ENCODE measurements around the gene CDC42EP2. TPM values are rescaled to one million over a fixed set of nuclear protein-coding genes. Genes with fewer than 3 reads are reported as not detected.

The CDC42EP2 gene
- polyA plus RNA-seq, 1 of the 3 experiments (the other 2 are of a cell fraction), result 8.1 TPM

- no peaks in the 10 kb centered on the region for H3K27me3 ChIP-seq (ENCODE audit: insufficient read depth)
- peak overlapping the region in 1 of 2 experiments; percentile 36; a peak in 1 of 4 replicates for H3K27ac ChIP-seq (ENCODE audit: low read depth in 2 of 2, low read length in 1 of 2)
- ChIA-PET CTCF (interaction anchor here (1.1 to 37.6 kb wide), 5 partner anchors 8 to 92 kb away, joined by 3 to 1118 read pairs (median 4); partner anchors contain the start of genes CDC42EP2 and DPF2), POLR2A (interaction anchor here (1.4 kb wide), 1 partner anchor 8 kb away, joined by 6 read pairs; no protein-coding TSS in a partner anchor)
- H3K4me3 ChIP-seq (ENCODE audit: low read depth in 2 of 2, low read length in 1 of 2), result no peak overlapping the region
- TF ChIP-seq NFIC (IDR thresholded peaks at IDR 0.05; ENCODE audit: borderline replicate concordance) (no peak), GABPA (IDR thresholded peaks at IDR 0.05; ENCODE audit: low read depth) (no peak), POLR2AphosphoS5 (IDR thresholded peaks at IDR 0.05; ENCODE audit: low read depth, low read length) (no peak), EP300 (IDR thresholded peaks at IDR 0.05; ENCODE audit: borderline replicate concordance in 1 of 2, low read depth in 1 of 2, low read length in 1 of 2) (no peak), REST (IDR thresholded peaks at IDR 0.05; ENCODE audit: low read depth, low read length) (no peak)
- H2AFZ ChIP-seq (ENCODE audit: low read depth), result no peak overlapping the region
- 89% methylated on average over 11 of the region's 12 CpGs for WGBS (ENCODE audit: low lambda C conversion rate)
- H3K36me3 ChIP-seq (replicated peaks in 1 of 2; ENCODE audit: control insufficient read depth in 1 of 2, insufficient read depth in 2 of 2, low read length in 1 of 2), result peaks cover 15 to 29% of the 10 kb centered on the region in 2 experiments
- no peak for DNase-seq
- no peak overlapping the region for H3K4me2 ChIP-seq
- H3K9ac ChIP-seq, result no peak overlapping the region
- no peaks in the 10 kb centered on the region for H4K20me1 ChIP-seq (ENCODE audit: insufficient read depth)
- H3K4me1 ChIP-seq (ENCODE audit: control insufficient read depth in 1 of 2, insufficient read depth in 2 of 2, low read depth in 1 of 2, low read length in 1 of 2), result peaks cover 0 to 43% of the 10 kb centered on the region in 2 experiments; a peak in 1 of 4 replicates
- H3K9me3 ChIP-seq, result no peaks in the 10 kb centered on the region
- no peaks in the 10 kb centered on the region for H3F3A ChIP-seq (replicated peaks; ENCODE audit: insufficient read depth)
- H3K79me2 ChIP-seq (ENCODE audit: insufficient read depth), result no peaks in the 10 kb centered on the region
- H3K9me2 ChIP-seq, result no peaks in the 10 kb centered on the region
These were observed 17.5 kb upstream of the CDC42EP2 start for GRCh38 chr11:65297026-65297672.

DNA sequence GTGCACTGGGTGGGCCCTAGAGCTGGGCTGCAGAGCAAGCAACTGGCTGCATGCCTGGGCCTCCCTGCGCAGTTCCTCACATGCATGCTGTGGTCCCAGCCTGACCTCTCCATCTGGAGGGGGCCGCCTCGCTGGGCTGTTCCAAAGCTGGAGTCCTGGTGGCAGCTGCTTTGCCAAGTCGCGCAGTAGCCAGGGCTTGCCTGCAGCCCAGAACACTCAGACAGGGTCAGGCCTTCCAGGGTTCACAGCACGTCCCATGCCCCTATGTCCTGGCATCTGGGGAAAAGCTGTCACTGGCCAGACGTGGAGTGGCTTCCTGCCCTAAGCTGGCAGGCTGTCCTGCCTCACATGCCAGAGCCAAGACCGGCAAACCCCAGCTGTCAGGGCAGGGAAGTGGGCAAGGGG is 16.5 kb upstream of the CDC42EP2 start:
- Histone ChIP-seq H3K4me3 (ENCODE audit: low read depth in 2 of 2, low read length in 1 of 2) (no peak overlapping the region), H2AFZ (ENCODE audit: low read depth) (no peak overlapping the region)

More for the DNA sequence above, 16.5 kb upstream of the CDC42EP2 start:
- no peaks in the 10 kb centered on the region for H3K79me2 ChIP-seq (ENCODE audit: insufficient read depth)
- no peaks in the 10 kb centered on the region for H4K20me1 ChIP-seq (ENCODE audit: insufficient read depth)
- peaks cover 9 to 23% of the 10 kb centered on the region in 2 experiments for H3K36me3 ChIP-seq (replicated peaks in 1 of 2; ENCODE audit: control insufficient read depth in 1 of 2, insufficient read depth in 2 of 2, low read length in 1 of 2)
- no peaks in the 10 kb centered on the region for H3K27me3 ChIP-seq (ENCODE audit: insufficient read depth)
- no peaks in the 10 kb centered on the region for H3K9me2 ChIP-seq
- no peaks in the 10 kb centered on the region for H3K9me3 ChIP-seq
- TF ChIP-seq USF2 (IDR thresholded peaks at IDR 0.05; ENCODE audit: borderline replicate concordance, low read depth, low read length) (no peak), FOXM1 (IDR thresholded peaks at IDR 0.05; ENCODE audit: low read depth) (no peak), MEF2A (IDR thresholded peaks at IDR 0.05; ENCODE audit: borderline replicate concordance, low read depth) (no peak), CHD2 (IDR thresholded peaks at IDR 0.05; ENCODE audit: low read length, partially characterized antibody) (no peak), EZH2phosphoT487 (IDR thresholded peaks at IDR 0.05; ENCODE audit: borderline replicate concordance, low read depth) (no peak), MXI1 (IDR thresholded peaks at IDR 0.05; ENCODE audit: low read depth, low read length) (0 out of 2 replicates have a peak, but pooled peaks have one; percentile 42), GABPA (IDR thresholded peaks at IDR 0.05; ENCODE audit: low read depth) (no peak), SMC3 (IDR thresholded peaks at IDR 0.05; ENCODE audit: low read depth, low read length) (no peak), RCOR1 (IDR thresholded peaks at IDR 0.05; ENCODE audit: low read length) (peak; percentile 31; the same call in 1 of the 2 replicates), RXRA (IDR thresholded peaks at IDR 0.05; ENCODE audit: borderline replicate concordance, low read depth) (no peak)
- TF ChIP-seq, protein P1, sequence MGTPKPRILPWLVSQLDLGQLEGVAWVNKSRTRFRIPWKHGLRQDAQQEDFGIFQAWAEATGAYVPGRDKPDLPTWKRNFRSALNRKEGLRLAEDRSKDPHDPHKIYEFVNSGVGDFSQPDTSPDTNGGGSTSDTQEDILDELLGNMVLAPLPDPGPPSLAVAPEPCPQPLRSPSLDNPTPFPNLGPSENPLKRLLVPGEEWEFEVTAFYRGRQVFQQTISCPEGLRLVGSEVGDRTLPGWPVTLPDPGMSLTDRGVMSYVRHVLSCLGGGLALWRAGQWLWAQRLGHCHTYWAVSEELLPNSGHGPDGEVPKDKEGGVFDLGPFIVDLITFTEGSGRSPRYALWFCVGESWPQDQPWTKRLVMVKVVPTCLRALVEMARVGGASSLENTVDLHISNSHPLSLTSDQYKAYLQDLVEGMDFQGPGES (IDR thresholded peaks at IDR 0.05; ENCODE audit: low read depth, low read length), result no peak
- TF ChIP-seq, protein P2, sequence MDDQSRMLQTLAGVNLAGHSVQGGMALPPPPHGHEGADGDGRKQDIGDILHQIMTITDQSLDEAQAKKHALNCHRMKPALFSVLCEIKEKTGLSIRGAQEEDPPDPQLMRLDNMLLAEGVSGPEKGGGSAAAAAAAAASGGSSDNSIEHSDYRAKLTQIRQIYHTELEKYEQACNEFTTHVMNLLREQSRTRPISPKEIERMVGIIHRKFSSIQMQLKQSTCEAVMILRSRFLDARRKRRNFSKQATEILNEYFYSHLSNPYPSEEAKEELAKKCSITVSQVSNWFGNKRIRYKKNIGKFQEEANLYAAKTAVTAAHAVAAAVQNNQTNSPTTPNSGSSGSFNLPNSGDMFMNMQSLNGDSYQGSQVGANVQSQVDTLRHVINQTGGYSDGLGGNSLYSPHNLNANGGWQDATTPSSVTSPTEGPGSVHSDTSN (IDR thresholded peaks at IDR 0.05), result no peak
- H3K27ac ChIP-seq (ENCODE audit: low read depth in 2 of 2, low read length in 1 of 2), result peak overlapping the region in 1 of 2 experiments; percentile 73; a peak in 1 of 4 replicates
- no peaks in the 10 kb centered on the region for H3F3A ChIP-seq (replicated peaks; ENCODE audit: insufficient read depth)
- WGBS (ENCODE audit: low lambda C conversion rate), result 77% methylated on average over 6 of the region's 8 CpGs
- CTCF ChIA-PET, result interaction anchor here (1.8 to 37.6 kb wide), 3 partner anchors 9 to 93 kb away, joined by 3 to 1118 read pairs (median 4); partner anchors contain the start of genes CDC42EP2 and DPF2
- no peak overlapping the region for H3K4me2 ChIP-seq
- H3K9ac ChIP-seq, result no peak overlapping the region
- H3K4me1 ChIP-seq (ENCODE audit: control insufficient read depth in 1 of 2, insufficient read depth in 2 of 2, low read depth in 1 of 2, low read length in 1 of 2), result peaks cover 0 to 40% of the 10 kb centered on the region in 2 experiments; a peak in 1 of 4 replicates
- no peak for DNase-seq
- POLR2A ChIA-PET, result interaction anchor here (0.7 to 1.4 kb wide), 6 partner anchors 9 to 207 kb away, joined by 3 to 6 read pairs (median 3); partner anchors contain the start of gene CDC42EP2
